Activated naive CD8-positive, alpha-beta T cell treated with anti-CD3 and anti-CD28 coated beads, Interleukin-2, amount 50 U/mL, for 16 hours (primary cell): ENCODE results near the gene POU2F1.

Experiments
- DNase-seq: peaks from one replicate; pipeline ENCODE4 v3.0.0-alpha.2; 2020; ENCODE audit warnings: low read depth, low spot score

The POU2F1 gene

GRCh38 chr1:167467126-167467710 is 246.5 kb downstream of the POU2F1 start:
- DNase-seq = no peak

- DNase-seq = no peak
Measured at GRCh38 chr1:167467752-167468151, 247.1 kb downstream of the POU2F1 start.

- DNase-seq = no peak
Measured at GRCh38 chr1:167469280-167469965, 248.7 kb downstream of the POU2F1 start.

GRCh38 chr1:167471568-167471967 is 250.9 kb downstream of the POU2F1 start:
- no peak for DNase-seq

GRCh38 chr1:167472752-167473521 is 252.3 kb downstream of the POU2F1 start:
- DNase-seq = no peak

- DNase-seq = no peak
Measured at GRCh38 chr1:167473761-167474160, 253.1 kb downstream of the POU2F1 start.

- DNase-seq = no peak
Measured at GRCh38 chr1:167474191-167474641, 253.5 kb downstream of the POU2F1 start.

GRCh38 chr1:167476061-167476460 is 255.4 kb downstream of the POU2F1 start:
- DNase-seq = no peak
